GM18498 (cell line): Measurements from ENCODE around the gene EIF4A3.

Experiments
- ATAC-seq: cut with Tn5 transposase; IDR thresholded peaks from one replicate; pipeline ENCODE4 v1.9.1; 2021; ENCODE audit warnings: mild to moderate bottlenecking, moderate library complexity; ENCODE audit not compliant: unreplicated experiment

Gene EIF4A3

GRCh38 chr17:80084773-80085172 is 62.2 kb downstream of the EIF4A3 start:
- no peak for ATAC-seq
